ENCODE results near the gene TMPRSS13.

GRCh38 chr11:117969160-117969991 lies 40.2 kb upstream of the TMPRSS13 start:
- no peak for TF ChIP-seq RAD21 (conservative IDR thresholded peaks at IDR 0.05)
- TF ChIP-seq CTCF (IDR thresholded peaks at IDR 0.05; ENCODE audit: poor library complexity, severe bottlenecking): no peak
- no peak for TF ChIP-seq MXI1 (conservative IDR thresholded peaks at IDR 0.05; ENCODE audit: poor library complexity, severe bottlenecking)
- TF ChIP-seq, protein P1, sequence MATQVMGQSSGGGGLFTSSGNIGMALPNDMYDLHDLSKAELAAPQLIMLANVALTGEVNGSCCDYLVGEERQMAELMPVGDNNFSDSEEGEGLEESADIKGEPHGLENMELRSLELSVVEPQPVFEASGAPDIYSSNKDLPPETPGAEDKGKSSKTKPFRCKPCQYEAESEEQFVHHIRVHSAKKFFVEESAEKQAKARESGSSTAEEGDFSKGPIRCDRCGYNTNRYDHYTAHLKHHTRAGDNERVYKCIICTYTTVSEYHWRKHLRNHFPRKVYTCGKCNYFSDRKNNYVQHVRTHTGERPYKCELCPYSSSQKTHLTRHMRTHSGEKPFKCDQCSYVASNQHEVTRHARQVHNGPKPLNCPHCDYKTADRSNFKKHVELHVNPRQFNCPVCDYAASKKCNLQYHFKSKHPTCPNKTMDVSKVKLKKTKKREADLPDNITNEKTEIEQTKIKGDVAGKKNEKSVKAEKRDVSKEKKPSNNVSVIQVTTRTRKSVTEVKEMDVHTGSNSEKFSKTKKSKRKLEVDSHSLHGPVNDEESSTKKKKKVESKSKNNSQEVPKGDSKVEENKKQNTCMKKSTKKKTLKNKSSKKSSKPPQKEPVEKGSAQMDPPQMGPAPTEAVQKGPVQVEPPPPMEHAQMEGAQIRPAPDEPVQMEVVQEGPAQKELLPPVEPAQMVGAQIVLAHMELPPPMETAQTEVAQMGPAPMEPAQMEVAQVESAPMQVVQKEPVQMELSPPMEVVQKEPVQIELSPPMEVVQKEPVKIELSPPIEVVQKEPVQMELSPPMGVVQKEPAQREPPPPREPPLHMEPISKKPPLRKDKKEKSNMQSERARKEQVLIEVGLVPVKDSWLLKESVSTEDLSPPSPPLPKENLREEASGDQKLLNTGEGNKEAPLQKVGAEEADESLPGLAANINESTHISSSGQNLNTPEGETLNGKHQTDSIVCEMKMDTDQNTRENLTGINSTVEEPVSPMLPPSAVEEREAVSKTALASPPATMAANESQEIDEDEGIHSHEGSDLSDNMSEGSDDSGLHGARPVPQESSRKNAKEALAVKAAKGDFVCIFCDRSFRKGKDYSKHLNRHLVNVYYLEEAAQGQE (IDR thresholded peaks at IDR 0.05; ENCODE audit: borderline replicate concordance): no peak
- no peak for TF ChIP-seq POLR2AphosphoS5 (IDR thresholded peaks at IDR 0.05)

All from neural cell (in vitro differentiated cells).